NCI-H1092 treated with DMSO at 0.1 percent for 48 hours (cell line): Measurements from ENCODE around the gene INAFM1.
"Not testable (repeated sequence)": the region's sequence is repeated elsewhere in the genome, so short reads cannot be mapped to it uniquely, and the experiment has no call there.

Experiments
- DNase-seq: peaks from one replicate; lab custom pipeline; 2025; lab: John Stamatoyannopoulos, UW

Gene INAFM1

DNA sequence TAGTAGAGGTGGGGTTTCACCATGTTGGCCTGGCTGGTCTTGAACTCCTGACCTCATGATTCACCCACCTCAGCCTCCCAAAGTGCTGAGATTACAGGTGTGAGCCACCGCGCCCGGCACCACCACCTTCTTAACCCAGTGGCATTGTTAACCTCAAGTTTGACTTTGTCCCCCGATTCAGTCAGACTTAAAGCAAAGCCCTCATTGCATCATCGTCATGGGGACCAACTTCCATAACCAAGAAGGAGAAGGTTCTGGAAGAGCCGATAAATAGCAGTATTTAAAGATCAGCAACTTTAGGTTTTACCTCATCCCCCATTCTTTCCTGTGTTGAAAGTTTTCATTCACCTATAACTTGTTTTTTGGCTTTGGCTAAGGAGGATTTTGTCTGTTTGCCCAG, 6.7 kb upstream of the INAFM1 start:
- DNase-seq = no peak

DNA sequence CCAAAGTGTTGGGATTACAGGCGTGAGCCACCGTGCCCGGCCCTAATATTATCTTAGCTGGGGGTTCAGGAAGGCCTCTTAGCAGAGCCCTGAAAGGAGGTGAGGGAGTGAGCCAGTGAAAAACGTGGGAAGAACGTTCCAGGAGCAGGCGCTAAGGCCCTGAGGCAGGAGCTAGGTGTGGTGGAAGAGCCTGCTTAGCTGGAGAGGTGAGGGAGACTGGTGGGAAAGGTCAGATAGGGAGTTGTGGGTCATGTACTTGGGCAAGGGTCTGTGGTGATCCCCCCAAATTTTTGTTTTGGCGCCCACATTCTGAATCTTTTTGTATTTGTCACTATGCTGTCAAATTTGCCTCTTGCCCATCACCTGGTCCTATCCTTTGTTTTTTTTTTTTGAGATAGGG, 5.1 kb upstream of the INAFM1 start:
- DNase-seq = no peak

DNA sequence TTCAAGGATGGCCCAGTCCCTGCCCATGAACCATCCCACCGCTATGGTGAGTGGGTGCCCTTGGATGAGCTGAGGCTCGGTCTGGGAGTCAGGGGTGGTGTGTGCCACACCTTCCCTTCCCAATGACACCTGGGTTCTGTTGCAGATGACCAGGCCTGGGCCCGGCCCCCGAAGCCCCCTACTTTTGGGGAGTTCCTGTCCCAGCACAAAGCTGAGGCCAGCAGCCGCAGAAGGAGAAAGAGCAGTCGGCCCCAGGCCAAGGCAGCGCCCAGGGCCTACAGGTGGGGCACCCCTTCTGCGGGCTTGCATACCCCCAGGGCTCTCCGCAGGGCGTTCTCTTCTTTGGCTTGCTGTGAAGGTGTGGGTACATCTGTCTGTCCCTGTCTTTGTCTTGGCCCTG, 4.3 kb upstream of the INAFM1 start:
- no peak for DNase-seq

- no peak for DNase-seq
Measured at GRCh38 chr19:47271949-47272348, 2.7 kb upstream of the INAFM1 start.

- no peak for DNase-seq
Measured at GRCh38 chr19:47272448-47273312, 2.0 kb upstream of the INAFM1 start.

DNA sequence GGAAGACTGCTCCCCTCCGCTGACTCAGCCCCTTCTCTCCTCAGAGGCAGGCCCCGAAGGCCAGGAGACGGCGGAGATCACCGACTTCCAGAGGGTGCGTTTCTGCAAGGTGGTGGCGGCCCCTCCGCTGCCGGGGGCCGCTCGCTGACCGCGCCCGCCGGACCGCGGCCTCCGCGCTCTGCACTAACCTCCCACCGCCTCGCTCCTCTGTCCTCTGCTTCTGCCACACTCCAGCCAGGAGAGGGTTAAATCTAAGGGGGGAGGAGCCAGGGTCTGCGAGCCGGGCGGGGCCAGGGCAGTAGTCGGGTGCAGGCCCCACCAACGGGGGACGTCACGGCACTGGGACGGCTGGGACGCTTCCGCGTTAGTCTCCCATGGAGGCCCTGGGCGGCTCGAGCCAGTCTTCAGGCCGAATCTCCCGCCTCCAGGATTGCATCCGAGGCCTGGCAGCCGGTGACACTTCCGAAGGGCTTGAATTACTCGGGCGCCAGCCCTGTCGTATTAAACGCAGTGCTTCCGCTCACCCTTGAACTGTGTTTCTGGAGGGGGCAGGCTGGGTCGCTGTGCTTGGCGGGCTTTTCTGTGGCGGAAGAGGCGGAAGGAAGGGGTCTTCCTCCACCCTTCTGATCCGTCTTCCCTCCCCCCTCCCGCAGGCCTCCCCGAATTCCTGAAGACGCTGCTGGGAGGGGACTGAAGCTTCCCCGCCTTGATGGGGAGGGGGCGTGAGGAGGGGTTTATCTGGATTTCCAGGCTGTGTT, 1.2 kb upstream of the INAFM1 start:
- DNase-seq = peak; percentile 63

- no peak for DNase-seq
Measured at GRCh38 chr19:47274891-47275761, 441 bp downstream of the INAFM1 start.

DNA sequence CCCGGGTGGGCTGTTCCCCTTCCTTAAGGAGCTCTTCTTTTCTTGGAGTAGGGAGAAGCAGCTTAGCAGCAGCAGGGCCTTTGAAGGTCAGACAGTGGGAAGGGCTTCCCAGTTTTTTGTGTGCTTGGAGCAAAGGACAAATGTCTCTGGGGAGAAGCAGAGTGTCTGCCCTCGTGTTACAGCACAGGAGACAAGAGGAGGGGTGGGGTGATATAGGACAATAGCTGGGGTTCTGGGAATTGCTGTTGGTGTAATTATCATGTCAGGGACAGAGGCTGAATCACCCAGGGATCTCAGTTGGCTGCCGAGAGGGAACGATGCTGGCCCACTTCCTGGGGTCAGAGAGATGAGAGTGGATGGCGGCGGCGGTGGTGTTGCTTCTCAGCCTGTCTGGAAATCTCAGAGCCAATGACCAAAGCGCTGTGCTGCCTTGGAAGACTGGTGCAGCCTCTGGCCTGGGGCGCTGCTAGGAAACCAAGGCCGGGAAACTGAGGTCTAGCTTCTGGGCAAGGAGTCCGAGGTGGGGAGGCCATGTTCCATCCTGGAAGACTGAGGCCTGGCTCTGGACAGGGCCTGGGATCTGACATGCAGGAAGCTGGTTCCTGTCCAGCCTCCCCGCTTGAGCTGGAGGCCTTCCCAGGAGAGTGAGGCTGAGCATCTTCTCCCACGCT, 1.2 kb downstream of the INAFM1 start:
- no peak for DNase-seq

GRCh38 chr19:47276513-47276912, 1.8 kb downstream of the INAFM1 start:
- DNase-seq = not testable (repeated sequence)

- no peak for DNase-seq
Measured at GRCh38 chr19:47280183-47280797, 5.6 kb downstream of the INAFM1 start.

GRCh38 chr19:47283405-47284059, 8.8 kb downstream of the INAFM1 start:
- no peak for DNase-seq

GRCh38 chr19:47284324-47284899, 9.7 kb downstream of the INAFM1 start:
- DNase-seq = peak; percentile 23

DNA sequence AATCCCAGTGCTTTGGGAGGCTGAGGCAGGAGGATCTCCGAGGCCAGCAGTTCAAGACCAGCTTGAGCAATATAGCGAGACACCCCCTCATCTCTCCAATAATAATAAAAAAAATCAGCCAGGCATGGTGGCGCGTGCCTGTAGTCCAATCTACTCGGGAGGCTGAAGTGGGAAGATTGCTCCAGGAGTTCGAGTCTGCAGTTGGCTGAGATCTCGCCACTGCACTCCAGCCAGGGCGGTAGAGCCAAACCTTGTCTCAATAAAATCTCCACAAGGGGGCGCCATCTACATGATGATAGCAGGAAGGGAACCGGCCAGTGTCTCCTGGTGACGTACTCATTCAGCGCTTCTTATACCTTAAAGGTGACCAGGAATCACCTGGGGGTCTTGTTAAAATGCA, 21.4 kb downstream of the INAFM1 start:
- peak; percentile 62 for DNase-seq

GRCh38 chr19:47300867-47301266, 26.2 kb downstream of the INAFM1 start:
- DNase-seq = not testable (repeated sequence)

DNA sequence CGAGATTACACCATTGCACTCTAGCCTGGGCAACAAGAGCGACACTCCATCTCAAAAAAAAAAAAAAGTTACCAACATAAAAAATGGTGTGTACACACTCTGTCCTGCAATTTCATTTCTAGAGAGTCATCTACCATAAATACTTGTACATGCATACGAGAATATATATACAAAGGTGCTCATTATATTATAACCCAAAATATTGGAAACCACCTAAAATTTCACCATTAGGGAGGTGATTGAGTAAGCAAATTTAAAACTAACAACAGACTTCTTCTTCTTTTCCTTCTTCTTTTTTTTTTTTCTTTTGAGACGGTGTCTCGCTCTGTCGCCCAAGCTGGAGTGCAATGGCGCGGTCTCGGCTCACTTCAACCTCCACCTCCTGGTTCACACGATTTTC, 27.6 kb downstream of the INAFM1 start:
- no peak for DNase-seq

DNA sequence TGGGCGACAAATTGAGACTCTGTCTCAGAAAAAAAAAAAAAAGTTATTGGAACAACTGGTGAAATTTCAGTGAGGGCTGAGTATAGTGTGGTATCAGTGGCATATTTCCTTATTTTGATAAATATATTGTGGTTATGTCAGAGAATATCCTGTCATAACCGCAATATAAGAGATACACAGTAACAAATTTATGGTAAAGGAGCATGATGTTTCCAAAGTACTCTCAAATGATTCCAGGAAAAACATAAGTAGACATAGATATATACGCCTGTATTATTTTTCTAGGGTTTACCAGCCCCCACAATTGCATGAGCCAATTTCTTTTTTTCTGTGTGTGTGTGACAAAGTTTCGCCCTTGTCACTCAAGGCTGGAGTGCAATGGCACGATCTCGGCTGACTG, 29.3 kb downstream of the INAFM1 start:
- DNase-seq = no peak

- peak; percentile 5 for DNase-seq
Measured at GRCh38 chr19:47305309-47305751, 30.6 kb downstream of the INAFM1 start.

GRCh38 chr19:47306303-47306702, 31.6 kb downstream of the INAFM1 start:
- no peak for DNase-seq

GRCh38 chr19:47309038-47309437, 34.4 kb downstream of the INAFM1 start:
- no peak for DNase-seq

DNA sequence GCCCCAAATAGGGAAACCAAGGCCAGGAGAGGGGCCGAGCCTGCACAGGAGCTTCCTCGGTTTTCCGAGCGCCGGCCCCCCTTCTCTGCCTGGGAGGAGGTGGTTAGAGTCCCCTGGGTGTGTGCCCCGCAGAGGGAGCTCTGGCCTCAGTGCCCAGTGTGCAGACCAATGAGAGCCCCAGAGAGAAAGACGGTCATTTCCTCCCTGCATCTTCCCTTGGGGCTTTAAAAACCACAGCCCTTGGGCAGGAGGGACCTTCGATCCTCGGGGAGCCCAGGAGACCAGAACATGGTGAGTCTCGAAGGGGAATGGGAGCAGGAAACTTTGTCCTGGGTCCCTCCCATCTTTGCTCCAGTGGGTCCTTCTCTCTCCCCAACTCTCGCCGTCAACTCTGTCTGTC, 34.9 kb downstream of the INAFM1 start, which contains the start of gene C5AR1:
TSS of gene C5AR1 (plus strand) at position 254 of the 400 bp plus-strand sequence. CDS start at position 289, 35 bp downstream.
- no peak for DNase-seq
